A172 (cell line): ENCODE measurements around the gene CTNNBL1. TPM values are rescaled to one million over a fixed set of nuclear protein-coding genes. Genes with fewer than 3 reads are reported as not detected.

Experiments used
- DNase-seq: peaks from one replicate; pipeline ENCODE4 v3.0.0-alpha.2; 2015; ENCODE audit warnings: low spot score
- total RNA-seq: library from RNA; depleted of rRNA; stranded (reverse); fragments of >200 nt; shearing (Covaris generic); gene quantifications from 2 replicates; pipeline ENCODE4 v1.2.3, GENCODE V29; 2014; rRNA removed

CTNNBL1 gene
- total RNA-seq, 1 experiment from 2014 or later, result 48.0 TPM

DNA sequence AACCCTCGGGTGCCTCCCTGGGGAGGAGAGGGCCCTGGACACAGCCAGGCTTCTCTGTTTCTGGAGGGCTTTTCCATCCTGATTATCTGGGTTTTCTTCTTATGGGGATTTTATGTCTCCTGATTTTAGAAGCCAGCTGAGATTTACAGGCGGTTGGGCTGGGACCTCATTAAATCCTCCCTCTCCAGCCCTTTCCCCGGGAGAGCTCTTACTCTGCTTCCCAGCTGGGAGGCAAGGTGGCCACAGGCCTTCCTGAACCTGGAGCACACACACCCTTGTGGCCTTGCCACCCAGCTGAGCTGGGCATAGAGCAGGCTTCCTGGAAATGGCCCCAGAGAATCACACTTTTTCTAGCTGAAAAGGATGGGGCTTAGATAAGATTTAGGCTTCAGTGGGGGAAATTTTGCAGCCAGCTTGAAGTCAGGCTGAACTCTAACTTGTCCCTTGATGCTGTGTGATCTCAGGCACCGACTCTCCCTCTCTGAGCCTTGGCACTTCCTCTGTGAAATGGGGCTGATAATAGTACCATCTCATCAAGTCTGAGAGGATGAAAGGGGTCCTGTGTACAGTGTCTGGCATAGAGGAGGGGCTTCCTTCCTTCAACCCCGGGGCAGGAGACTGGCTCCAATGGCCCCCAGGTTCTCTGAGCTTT is 225.7 kb downstream of the CTNNBL1 start:
- no peak for DNase-seq

DNA sequence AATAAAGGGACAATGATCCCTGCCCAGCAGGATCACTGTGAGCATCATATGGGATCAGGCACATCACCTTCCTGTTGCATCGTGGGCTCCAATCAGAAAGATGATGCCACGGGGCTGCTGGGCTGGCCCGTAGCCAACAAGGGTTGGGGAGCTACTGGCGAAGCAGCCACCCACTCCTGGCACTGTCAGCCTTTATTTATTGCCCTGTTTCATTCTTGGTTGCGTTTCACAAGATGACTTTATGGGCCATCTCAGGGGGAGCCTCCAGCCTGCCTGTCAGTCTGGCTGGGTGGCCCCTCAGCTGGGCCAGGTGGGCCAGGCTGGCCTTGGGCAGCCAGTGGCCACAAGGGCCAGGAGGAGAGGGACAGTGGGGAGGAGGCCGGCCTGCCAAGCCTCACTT is 226.4 kb downstream of the CTNNBL1 start:
- no peak for DNase-seq

DNA sequence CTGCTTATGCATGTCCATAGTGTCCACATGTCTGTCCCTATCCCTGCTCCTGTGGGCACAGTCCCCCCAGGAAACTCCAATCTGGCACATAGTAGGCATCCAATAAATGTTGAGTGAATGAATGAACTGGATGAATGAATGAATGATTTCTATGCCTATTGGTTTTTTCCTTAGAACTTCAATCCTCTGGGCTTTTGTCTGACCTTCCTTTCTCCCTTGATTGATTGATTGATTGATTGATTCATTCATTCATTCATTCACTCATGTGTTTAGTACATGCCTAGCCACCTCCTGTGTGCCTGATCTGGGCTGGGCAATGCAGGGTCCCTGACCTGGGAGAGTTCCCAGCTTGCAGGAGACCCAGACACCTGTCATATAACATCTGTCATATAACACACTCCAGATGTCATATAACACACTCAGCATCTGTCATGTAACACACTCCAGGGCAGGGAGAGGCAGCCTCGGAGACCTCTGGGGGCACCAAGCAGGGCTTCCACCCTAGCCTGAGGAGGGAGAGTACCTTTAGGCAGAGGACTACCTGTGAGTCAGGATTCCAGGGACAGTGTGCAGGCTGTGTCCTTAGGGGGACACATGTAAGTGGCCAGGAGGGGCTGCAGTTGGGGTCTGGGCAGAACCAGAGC is 227.0 kb downstream of the CTNNBL1 start:
- no peak for DNase-seq

DNA sequence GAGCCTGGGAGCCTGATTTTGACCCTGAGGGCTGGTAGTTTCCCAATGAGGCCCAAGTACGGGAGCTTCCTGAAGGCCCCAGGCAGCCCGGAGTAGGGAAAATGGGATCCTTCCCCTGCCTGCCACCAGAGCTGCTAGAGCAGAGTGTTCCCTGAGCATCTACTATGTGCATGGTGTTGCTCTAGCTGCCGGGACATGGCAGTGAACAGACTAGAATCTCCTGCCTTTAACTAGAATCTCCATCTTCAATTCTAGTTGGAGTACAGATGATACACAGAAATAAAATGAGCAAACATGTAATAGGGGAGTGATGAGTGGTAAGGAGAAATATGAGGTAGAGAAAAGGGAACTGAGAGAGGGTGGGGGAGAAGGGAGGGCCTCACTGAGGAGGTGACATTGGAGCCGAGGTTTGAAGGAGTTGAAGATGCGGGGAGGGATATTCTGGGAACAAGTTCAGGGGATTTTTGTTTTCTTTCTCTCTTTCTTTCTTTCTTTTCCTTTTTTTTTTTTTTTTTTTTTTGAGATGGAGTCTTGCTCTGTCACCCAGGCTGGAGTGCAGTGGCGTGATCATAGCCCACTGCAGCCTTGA is 227.6 kb downstream of the CTNNBL1 start:
- no peak for DNase-seq

Other genes with a start within 250 kb of the CTNNBL1 start
- not detected in 2 replicates for gene NNAT, start 172.8 kb upstream of the CTNNBL1 start, total RNA-seq
- gene BLCAP, start 166.2 kb upstream of the CTNNBL1 start, total RNA-seq, result 32.0 and 32.3 TPM in 2 replicates
- 0.24 and 1.4 TPM in 2 replicates for gene VSTM2L, start 209.1 kb downstream of the CTNNBL1 start, total RNA-seq